OCI-LY1 (cell line): ENCODE results near the gene PARD6A.

Source experiments
- H2AFZ ChIP-seq: fragments of 200-600 bp; sonication (generic), shearing (Covaris generic); 2 replicates; pipeline ENCODE4 v1.6.0; 2014; ENCODE audit warnings: antibody characterized with exemption, mild to moderate bottlenecking, low read length
- H3F3A ChIP-seq: fragments of 200-600 bp; sonication (generic), shearing (Covaris generic); 2 replicates; pipeline ENCODE4 v1.6.0; 2014; ENCODE audit warnings: mild to moderate bottlenecking, antibody characterized with exemption, low read length, moderate library complexity; ENCODE audit not compliant: insufficient read depth
- H3K27ac ChIP-seq: fragments of 200-600 bp; sonication (generic); 2 replicates; pipeline ENCODE4 v1.5.1; 2014; ENCODE audit warnings: low read length, mixed run types, mild to moderate bottlenecking, low read depth; ENCODE audit not compliant: poor library complexity, severe bottlenecking
- H3K27me3 ChIP-seq: fragments of 200-600 bp; sonication (generic); 2 replicates; pipeline ENCODE4 v1.6.0; 2014; ENCODE audit warnings: antibody characterized with exemption, mild to moderate bottlenecking, low read length, moderate library complexity; ENCODE audit not compliant: insufficient read depth
- H3K36me3 ChIP-seq: fragments of 200-600 bp; sonication (generic); 2 replicates; pipeline ENCODE4 v1.6.1; 2014; ENCODE audit warnings: mild to moderate bottlenecking, antibody characterized with exemption, low read length, moderate library complexity, mixed read lengths; ENCODE audit not compliant: insufficient read depth
- H3K4me1 ChIP-seq: fragments of 200-600 bp; sonication (generic); 2 replicates; pipeline ENCODE4 v1.5.1; 2014; ENCODE audit warnings: mild to moderate bottlenecking, low read length, moderate library complexity; ENCODE audit not compliant: insufficient read depth, severe bottlenecking
- H3K4me2 ChIP-seq: fragments of 200-600 bp; sonication (generic), shearing (Covaris generic); 2 replicates; pipeline ENCODE4 v1.6.1; 2014; ENCODE audit warnings: low read length
- H3K4me3 ChIP-seq: fragments of 200-600 bp; sonication (generic); 2 replicates; pipeline ENCODE4 v1.5.1; 2014; ENCODE audit warnings: low read length, low read depth, mild to moderate bottlenecking, mixed read lengths; ENCODE audit not compliant: poor library complexity, severe bottlenecking
- H3K79me2 ChIP-seq: fragments of 200-600 bp; shearing (Covaris generic); 2 replicates; pipeline ENCODE4 v1.6.1; 2016; ENCODE audit warnings: mixed run types, low read length, mixed read lengths; ENCODE audit not compliant: insufficient read depth
- H3K9ac ChIP-seq: fragments of 200-600 bp; sonication (generic), shearing (Covaris generic); 2 replicates; pipeline ENCODE4 v1.6.1; 2014; ENCODE audit warnings: mild to moderate bottlenecking, low read length, mixed read lengths
- H3K9me2 ChIP-seq: fragments of 200-600 bp; sonication (generic), shearing (Covaris generic); 2 replicates; pipeline ENCODE4 v1.6.1; 2014; ENCODE audit warnings: low read depth, mild to moderate bottlenecking, low read length, mixed read lengths
- H3K9me3 ChIP-seq: fragments of 200-600 bp; shearing (Covaris generic); 2 replicates; pipeline ENCODE4 v1.6.1; 2014; ENCODE audit warnings: low read length, mixed read lengths
- H4K20me1 ChIP-seq: fragments of 200-600 bp; sonication (generic), shearing (Covaris generic); 2 replicates; pipeline ENCODE4 v1.6.0; 2016; ENCODE audit warnings: mild to moderate bottlenecking, low read length; ENCODE audit not compliant: insufficient read depth
- CTCF ChIP-seq: fragments of 200-600 bp; sonication (generic), shearing (Covaris generic); IDR thresholded peaks from 2 replicates; pipeline ENCODE4 v1.5.1; 2017; ENCODE audit warnings: mild to moderate bottlenecking, antibody characterized with exemption, low read length, moderate library complexity, mixed read lengths
- EZH2 ChIP-seq: fragments of 200-600 bp; sonication (generic), shearing (Covaris generic); IDR thresholded peaks from 2 replicates; pipeline ENCODE4 v1.8.0; 2017; ENCODE audit warnings: borderline replicate concordance, mixed run types, mild to moderate bottlenecking, antibody characterized with exemption, low read length, moderate library complexity, mixed read lengths

Gene PARD6A

DNA sequence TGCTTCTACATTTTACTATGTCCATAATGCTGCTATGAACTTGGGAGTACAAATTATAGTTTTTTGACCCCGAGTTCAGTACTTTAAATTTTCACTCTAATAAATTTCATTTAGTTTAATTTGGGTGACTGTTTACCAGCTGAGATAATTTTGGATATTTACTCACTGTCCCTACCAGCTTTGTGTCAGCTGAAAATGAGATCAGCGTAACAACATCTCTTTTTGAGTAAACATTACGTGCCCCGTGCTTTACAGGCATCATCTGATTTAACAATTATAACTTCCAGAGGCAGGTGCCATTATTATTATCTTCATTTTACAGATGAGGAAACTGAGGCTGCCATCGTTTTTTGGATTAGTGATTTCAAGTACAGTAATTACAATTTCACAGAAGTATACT, 43.4 kb downstream of the PARD6A start:
- Histone ChIP-seq H4K20me1 (no peaks in the 10 kb centered on the region), H3K4me2 (no peak overlapping the region), H3K9ac (no peak overlapping the region), H3F3A (no peaks in the 10 kb centered on the region), H3K27me3 (no peaks in the 10 kb centered on the region), H2AFZ (no peak overlapping the region), H3K9me3 (no peaks in the 10 kb centered on the region), H3K79me2 (peaks cover 43% of the 10 kb centered on the region), H3K9me2 (no peaks in the 10 kb centered on the region), H3K4me3 (no peak overlapping the region), H3K4me1 (peaks cover 9% of the 10 kb centered on the region), H3K27ac (no peak overlapping the region), H3K36me3 (peaks cover 11% of the 10 kb centered on the region)
- TF ChIP-seq CTCF (no peak), EZH2 (no peak)

DNA sequence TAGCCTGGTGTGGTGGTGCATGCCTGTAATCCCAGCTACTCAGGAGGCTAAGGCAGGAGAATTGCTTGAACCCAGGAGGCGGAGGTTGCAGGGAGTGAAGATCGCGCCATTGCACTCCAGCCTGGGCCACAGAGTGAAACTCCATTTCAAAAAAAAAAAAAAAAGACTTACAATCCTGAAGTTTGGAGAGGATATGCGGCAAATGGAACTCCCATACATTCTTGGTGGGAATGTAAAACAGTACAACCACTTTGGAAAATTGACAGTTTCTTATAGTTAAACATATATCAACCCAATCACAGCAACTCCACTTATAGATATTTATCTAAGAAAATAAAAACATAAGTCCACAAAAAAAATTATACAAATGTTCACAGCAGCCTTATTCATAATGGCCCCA, 46.5 kb downstream of the PARD6A start:
- Histone ChIP-seq H3K4me2 (no peak overlapping the region), H2AFZ (no peak overlapping the region), H3K9me3 (no peaks in the 10 kb centered on the region), H4K20me1 (no peaks in the 10 kb centered on the region), H3K27ac (no peak overlapping the region), H3K36me3 (peaks cover 7% of the 10 kb centered on the region; the same call in 1 of the 2 replicates), H3K79me2 (peaks cover 43% of the 10 kb centered on the region), H3K4me1 (peaks cover 9% of the 10 kb centered on the region), H3K9me2 (no peaks in the 10 kb centered on the region), H3K27me3 (no peaks in the 10 kb centered on the region), H3F3A (no peaks in the 10 kb centered on the region), H3K4me3 (no peak overlapping the region), H3K9ac (no peak overlapping the region)
- TF ChIP-seq CTCF: no peak
- TF ChIP-seq EZH2: no peak

DNA sequence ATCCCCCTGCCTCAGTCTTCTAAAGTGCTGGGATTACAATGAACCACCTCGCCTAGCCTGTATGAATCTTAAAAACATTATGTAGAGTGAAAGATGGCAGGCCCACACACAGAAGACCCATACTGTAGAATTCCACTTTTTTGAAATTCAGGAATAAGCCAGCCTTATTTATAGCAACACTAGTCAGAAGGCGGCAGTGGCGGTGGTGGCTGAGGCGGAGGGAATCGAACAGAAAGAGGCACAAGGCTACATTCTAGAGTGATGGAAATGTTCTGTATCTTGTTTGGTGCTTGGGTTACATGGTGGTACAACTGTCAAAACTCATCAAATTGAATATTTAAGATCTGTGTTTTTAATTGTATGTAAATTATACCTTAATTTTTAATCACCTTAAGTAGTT, 47.0 kb downstream of the PARD6A start:
- H4K20me1 ChIP-seq: no peaks in the 10 kb centered on the region
- peaks cover 43% of the 10 kb centered on the region for H3K79me2 ChIP-seq
- no peak overlapping the region for H3K9ac ChIP-seq
- no peak overlapping the region for H3K27ac ChIP-seq
- no peak overlapping the region for H3K4me2 ChIP-seq
- H3K27me3 ChIP-seq: no peaks in the 10 kb centered on the region
- H3K36me3 ChIP-seq: peaks cover 7% of the 10 kb centered on the region; the same call in 1 of the 2 replicates
- H3K9me2 ChIP-seq: no peaks in the 10 kb centered on the region
- no peak overlapping the region for H2AFZ ChIP-seq
- H3K9me3 ChIP-seq: no peaks in the 10 kb centered on the region
- no peak overlapping the region for H3K4me3 ChIP-seq
- TF ChIP-seq EZH2 (no peak), CTCF (no peak)
- H3F3A ChIP-seq: no peaks in the 10 kb centered on the region
- peaks cover 9% of the 10 kb centered on the region for H3K4me1 ChIP-seq
